ENCODE data around the gene JMJD7.

Gene JMJD7

GRCh38 chr15:41887161-41887560 is 59.3 kb downstream of the JMJD7 start:
- no peak for DNase-seq

All from NCI-H187 (cell line).